ENCODE measurements around the gene COL27A1.

The COL27A1 gene

DNA sequence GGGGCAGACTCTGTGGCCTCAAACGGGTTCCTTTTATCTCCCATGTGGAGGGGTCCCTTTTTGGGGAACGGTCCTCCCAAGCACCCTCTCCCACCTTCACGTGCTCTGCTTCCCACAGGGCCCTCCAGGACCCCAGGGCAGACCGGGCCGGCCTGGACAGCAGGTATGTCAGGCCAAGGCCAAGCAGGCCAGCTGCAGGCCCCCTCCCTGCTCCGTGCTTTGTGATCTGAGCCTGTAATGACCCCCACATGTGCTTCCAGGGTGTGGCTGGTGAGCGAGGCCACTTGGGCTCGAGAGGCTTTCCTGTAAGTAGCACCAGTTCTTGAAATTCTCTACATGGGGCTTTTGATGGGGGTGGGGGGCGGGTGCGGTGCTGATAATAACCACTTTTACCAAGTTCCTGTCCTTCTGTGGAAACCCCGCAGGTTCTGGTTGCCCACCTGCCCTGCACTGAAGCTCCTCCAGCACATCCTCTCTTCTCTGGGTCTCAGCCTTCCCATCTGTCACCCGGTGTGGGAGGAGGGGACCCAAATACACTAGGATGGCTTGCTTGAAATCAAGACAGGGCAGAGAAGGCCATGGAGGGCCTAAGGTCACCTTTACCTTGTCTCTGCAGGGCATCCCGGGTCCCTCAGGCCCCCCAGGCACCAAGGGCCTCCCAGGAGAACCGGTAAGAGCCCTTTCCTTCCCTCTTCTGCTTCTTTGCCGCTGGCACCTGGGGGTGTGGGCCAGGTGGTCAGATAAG, 109.6 kb downstream of the COL27A1 start:
- DNase-seq = no peak

DNA sequence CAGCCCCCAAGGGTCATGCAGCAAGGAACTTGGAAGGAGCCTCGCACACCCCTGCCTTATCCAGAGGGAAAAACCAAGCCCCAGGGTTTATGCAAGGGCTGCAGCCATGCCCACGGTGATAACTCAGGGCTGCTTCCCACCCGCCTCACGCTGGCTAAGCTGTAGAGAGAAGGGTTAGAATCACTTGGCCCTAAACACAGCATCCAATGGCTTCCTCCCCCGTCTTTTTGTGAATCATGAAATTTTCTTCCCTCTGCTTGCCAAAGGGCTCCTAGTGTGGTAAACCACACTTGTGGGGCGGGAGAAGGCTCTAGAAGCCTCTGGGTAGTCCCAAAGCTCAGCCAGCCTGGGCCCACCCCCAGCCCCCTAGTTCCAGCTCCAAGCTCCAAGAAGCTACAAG, 111.6 kb downstream of the COL27A1 start:
- no peak for DNase-seq

DNA sequence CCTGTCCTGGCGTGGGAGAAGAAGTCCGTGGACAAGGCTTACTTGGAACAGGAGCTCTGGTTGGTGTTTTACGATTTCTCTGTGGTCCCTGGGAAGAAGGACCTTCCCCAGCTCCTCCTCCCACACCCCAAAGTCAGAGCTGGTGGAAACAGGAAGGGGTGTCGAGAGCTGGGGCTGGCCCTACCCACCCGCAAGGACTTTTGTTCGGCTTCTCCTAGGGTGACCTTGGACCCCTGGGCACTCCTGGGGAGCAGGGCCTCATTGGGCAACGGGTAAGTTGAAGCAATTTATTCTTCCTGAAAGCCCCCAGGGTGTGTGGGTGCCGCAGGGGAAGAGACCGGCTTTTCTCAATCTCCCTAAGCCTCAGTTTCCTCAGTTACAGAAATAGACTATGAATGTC, 113.7 kb downstream of the COL27A1 start:
- DNase-seq = no peak

DNA sequence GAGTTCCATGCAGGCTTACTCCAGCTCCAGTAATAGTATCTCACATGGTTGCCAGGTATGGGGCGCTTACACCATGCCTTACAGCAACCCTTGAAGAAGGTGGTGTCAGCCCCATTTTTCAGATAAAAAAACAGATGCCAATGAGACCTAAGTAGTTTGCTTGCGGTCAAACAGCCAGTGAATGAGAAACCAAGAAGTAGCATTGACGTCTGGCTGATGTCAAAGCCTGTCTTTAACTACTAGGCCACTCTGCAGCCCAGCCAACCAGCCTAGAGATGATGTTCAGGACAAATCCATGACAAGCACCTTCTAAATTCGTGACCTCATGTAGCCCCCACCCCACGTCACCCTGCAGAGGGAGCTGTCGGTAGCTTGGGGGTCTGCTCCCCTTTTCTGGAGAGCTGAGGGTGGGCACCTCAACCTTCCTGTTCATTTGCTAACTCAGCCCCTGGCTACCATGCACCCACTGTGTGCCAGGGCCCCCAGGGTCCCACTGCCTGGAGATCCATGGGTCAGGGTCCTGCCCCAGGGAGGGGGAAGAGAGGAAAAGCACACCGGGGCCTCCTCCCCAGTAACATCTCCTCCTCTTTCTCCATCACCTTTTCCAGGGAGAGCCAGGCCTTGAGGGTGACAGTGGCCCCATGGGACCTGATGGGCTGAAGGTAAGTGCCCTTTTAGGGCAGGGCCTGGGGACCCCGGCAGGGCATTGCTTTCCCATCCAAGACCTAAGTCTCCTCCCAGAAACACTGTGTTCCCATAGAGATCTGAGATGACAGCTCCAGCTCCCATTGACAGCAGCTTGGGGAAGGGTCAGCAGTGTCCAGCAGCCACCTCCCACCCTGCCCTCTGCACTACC, 115.0 kb downstream of the COL27A1 start:
- no peak for DNase-seq

DNA sequence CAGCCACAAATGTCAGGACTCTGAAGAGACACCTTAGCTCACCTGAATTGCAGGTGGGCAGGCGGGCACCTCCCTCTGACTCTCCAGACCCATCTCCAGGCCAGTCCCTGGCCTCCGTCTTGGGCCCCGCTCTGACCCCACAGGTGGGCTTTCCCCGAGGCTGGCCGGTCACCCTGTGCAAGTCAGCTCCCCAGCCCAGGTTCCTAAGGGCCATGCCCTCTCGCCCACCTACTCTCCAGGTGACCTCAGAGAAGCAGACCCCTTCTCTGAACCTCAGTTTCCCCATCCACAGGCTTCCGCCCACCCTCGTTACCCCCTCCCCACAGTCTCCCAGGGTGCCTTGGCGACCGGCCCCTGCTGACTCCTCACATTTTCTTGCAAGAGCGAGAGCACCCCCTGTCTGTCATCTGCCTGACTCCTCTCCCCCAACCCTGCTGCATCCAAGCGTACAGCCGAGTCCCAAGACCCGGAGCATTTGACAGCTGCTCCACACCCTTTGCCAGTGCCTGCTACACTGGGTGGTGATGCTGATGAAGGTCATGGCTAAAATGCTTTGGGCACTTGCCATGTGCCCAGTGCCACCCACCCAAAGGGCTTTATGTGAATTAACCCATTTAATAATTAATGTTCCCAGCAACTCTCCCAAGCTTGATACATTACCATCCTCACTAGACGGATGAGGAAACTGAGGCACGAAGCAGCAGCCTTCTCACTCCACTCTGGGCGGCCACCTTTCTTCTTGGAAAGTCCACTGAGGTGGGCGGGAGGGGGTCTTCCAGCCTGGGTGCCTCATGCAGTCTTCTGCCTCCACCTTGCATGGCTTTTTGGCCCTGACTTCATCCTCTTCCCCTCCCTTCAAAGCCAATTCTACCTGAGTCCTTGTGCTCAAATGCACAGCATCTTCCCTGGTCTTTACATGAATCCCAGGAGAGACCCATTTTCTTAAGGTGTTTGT, 116.5 kb downstream of the COL27A1 start:
- DNase-seq = peak in 25 of 56 donors; percentile 5 to 54 (median 23)

DNA sequence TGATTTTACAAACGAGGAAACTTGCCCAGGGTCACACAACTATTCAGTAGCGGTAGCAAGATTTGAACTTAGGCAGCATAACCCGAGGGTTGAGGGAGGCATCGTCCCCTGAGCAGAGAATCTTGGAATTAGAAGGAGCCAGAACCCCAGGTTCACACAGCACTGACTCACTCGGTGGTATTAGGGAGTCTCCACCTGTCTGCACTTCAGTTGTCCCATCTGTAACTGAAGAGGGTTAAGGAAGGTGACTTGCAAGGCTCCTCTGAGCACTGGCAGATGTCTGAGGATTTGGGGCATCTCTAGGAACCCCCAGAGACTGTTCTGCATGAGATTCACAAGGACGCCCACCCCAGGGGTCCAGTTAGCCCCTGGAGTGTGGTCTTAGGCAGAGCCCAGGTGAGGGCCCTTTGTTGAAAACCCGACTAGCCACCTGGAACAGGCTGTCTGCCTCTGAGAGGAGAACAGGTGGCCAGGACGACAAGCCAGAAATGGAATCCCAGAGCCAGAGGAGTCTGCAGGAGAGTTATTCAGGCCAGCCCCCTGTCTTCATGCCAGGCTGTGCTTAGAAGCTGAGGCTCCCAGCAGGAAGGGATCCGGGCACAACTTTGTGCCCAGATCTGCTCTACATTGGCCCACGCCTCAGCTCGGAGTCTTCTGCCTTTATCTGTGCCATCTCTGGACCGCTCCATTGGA, 117.5 kb downstream of the COL27A1 start:
- no peak for DNase-seq

DNA sequence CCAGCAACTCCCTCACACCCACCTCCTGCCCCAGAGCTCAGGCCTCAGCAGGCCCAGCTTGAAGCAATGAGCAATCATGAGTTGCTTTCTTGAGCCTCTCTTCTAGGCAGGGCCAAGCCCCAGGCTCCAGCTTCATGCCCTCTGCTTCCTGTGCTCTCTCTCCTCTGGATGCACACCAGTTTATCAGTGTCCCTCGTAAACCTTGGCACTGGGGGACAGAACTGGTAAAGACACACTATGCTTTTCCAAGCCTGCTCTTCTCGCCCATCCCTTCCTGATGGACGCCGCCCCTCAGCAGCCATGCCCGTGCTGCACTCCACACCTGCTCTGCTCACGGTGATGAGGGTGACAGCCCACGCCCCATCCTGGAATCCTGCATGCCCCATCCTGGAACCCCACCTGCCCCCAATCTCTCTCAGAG, 118.1 kb downstream of the COL27A1 start:
- DNase-seq = no peak

DNA sequence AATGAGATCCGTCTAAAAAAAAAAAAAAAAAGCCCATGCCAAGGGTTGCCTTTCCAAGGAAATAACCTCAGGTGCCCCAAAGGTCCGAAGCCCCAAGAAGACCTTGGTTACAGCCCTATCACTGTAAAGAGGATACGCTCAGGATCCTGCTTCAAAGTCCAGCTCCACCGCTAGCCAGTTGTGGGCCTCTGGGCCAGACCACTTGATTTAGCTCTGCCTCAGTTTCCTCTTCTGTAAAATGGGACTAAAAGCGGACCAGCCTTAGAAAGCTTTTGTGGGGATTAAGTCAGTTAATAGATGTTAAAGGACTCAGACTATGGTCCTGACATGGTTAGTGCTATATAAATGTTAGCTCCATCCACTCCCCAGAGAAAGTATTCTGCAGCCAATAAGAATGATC, 118.9 kb downstream of the COL27A1 start:
- no peak for DNase-seq

DNA sequence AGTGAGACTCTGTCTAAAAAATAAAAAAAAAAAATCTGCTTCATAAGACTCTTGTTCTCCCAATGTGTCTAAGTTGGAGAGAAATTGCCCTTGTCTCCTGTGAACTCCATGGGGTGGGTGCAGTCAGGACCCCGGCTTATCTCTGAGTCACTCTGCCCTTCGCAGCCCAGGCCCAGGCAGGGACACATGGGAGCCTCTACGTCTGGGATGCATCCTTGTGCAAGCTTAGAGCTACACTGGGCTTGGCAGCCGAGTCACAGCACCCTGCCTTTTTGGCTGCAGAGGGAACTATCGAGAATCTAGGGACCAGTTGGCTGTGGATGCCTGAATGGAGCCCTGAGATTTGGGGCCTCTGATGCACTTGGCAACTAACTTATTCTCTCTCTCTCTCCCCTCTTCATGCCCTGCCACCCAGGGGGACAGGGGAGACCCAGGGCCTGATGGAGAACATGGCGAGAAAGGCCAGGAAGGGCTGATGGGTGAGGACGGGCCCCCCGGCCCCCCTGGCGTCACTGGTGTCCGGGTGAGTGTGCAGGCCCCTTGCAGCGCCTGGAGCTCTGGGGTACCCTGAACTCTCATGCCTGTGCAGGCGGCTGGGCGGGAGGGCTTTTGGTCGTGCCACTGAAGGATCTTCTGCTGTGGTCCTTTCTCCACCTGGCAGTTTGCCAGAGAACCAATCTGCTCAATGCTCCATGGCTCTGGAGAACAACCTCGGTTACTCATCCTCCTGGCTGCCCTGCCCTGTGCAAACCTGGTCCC, 120.1 kb downstream of the COL27A1 start:
- DNase-seq = no peak

DNA sequence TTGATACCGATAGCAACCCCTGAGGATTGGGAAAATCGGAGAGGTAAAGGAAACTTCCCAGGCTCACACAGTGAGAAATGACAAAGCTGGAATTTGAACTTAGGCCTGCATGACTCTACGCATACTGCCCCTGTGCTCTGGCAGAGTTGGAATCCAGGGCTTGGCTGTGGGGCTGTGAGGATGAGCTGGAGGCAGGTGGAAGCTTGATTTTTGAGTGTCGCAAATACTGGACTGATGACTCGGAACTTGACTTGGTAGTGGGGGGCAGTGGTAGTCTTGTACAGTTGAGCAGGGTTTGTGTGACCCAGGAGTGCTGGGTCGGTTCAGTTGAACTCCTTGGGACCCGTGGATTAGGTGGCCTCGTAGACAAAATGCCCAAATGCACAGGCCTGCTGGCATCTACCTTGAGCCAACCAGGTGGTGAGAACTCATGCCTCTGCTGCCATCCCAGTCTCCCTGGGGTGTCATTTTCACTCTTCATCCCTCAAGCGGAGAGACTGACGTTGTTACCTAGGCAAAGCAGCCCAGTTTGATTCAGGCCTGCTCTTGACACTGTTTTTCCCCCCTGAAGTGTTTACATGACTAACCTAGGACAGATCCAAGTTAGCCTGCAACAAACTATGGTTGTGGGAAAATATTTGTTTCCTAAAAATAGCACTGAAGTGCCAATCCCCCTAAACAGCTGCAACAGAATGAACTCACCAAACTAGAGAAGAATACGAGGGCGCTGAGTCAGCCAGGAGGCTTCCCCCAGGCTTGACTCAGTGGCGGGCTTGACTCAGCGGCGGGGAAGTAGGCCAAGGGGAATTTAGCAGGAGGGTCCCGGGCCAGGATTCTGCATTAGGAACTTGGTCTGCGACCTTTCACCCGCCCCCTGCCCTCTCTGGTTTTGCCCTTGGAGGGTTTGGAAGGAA, 121.8 kb downstream of the COL27A1 start:
- no peak for DNase-seq

DNA sequence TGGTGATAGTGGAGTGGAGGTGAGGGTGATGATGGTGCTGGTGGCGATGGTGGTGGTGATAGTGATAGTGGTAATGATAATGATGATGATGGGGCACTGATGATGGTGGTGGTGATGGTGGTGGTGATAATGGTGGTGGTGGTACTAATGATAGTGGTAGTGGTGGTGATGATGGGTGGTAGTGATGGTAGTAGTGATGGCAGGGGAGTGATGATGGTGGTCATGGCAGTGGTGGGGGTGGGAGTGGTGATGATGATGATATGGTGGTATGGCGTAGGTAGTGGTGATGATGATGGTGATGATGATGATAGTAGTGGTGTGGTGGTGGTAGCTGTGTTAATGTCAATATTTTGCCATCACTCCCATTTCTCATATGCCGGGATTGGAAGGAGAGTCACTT, 123.0 kb downstream of the COL27A1 start:
- no peak for DNase-seq

DNA sequence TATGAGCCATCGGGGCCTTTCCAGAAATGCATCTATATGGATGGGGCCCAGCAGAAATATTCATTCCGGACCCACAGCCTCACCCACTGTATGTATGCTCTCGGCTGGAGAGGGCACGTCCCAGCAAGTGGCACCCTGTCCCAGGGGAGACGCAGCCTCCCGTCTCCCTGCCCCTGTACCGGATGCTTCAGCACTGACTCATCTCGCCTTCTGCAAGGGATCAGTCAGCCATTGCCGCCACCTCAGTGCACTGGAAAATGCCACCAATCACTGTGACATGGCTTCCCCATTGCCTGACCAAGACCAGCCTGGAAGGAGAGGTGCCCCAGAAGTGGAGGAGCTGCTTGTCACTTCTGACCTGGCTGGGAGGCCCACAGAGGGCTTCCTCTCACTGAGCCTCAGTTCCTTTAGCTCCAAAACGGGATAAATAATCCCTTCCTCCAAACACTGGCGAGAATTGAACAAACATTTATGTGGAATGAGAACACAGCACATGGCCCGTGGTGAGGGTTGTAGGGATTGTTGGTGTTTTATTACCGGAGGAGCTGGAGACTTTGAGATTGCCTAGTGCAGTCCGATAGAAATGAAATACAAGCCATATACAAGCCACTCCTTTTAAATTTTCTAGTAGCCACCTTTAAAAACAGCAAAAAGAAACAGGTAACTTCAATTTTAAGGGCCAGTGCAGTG, 123.7 kb downstream of the COL27A1 start:
- no peak for DNase-seq

DNA sequence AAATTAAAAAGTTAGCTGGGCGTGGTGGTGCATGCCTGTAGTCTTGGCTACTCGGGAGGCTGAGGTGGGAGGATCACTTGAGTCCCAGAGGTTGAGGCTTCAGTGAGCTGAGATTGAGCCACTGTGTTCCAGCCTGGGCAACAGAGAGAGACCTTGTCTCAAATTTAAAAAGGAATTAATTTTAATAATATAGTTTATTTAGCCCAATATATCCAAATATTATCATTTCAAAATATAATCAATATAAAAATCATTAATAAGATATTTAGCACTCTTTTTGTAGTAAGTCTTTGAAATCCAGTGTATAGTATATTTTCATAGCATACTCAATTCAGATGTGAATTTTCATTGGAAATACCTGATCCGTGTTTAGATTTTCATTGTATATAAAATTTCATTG, 124.4 kb downstream of the COL27A1 start:
- no peak for DNase-seq

DNA sequence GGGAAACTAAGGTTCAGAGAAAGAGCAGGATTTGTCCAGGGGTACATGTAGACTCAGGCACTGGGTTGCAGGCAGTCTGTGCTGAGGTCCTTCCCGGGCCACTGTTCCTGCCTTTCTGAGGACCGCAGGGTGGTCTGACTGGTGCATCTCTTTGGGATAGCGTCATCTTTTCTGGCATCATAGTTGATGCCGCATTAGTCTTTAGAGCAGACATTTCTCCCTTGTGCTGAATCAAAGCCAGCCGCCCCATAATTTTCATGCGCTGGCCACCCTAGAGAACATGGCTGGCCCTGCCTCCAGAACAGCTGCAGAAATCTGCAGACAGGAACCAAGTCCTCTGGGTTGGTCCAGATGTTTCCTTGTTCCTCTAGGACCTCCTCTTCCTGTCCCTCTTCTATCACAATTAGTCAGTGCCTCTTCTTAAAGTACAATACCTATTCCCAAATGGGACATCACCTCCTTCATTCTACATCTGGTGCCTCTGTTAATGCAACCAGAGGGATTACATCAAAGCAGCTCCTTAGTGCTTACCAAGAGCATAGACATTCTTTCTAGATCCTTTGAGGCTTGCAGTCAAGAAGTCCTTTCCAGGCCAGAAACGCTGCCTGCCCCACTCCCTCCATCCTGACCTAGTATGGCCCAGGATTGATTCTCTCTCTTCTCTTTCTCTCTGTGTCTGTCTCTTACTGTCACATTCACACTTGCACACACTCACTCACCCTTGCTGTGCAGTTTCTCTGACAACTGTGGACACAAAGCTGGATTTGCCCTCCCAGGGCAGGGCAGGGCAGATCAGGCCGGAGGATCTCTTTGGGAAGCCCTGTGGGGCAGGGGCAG, 125.5 kb downstream of the COL27A1 start:
- no peak for DNase-seq

DNA sequence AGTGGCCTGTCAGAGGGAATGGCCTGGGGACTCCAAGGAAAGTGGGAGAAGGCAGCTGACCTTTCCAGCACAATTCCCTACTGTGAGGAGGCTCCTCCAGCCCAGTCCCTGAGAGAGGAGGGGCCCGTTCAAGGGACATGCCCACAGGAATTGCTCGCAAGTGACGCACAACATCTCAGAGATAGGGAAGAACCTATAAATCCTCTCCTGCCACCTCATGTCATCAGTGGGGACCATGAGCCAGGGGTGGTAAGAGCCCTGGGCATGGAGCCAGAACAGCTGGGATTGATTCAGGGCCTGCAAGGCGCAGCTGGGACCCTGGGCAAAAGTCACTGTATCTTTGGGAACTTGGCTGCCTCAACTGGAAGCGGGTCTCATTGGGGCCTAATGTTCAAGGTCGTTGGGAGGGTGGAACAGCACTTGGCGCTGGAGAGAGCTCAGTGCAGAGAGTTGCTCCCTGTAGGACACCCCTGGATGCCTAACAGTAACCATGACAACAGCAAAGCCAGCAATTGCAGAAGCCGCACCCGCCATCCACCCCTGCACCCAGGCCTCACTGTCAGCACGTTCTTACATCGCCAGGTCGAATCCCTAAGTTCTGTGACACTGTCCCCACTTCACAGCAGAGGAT, 126.3 kb downstream of the COL27A1 start:
- peak in 1 of 56 donors; percentile 11 for DNase-seq

DNA sequence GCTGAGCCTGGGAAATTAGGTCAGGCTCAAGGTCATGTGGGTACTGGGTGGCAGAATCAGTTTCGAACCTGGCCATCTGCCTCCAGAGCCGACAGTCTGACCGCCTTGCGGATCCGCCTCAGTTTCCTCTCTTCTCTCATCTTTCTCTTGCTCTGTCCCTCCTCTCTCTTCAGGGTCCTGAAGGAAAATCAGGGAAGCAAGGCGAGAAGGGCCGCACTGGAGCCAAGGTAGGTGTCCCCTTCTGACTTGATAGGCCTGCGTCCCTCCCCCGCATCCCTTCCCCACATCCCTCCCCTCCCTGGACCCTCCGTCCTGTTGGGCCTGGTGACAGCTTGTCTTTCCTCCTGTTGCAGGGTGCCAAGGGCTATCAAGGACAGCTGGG, 126.8 kb downstream of the COL27A1 start:
- DNase-seq = no peak

DNA sequence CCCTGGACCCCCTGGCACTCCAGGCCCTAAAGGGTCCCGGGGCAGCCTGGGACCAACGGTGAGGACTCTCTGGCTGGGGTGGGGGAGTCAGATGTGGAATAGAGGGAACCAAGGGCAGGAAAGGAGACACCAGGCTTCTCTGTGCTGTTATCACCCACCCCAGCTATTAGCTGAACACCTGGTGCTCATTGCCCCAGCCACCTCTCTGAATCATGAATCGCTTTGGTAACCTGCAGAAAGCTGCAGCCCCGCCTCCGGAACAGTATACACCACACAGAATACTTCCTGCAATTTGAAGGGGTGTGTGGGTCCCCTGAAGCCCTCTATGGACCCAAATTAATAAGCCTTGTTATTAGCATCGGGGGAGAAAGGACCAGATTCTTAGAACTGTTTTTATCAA, 127.2 kb downstream of the COL27A1 start:
- DNase-seq = no peak

Measured in amygdala (tissue), 56 donors.